OCI-LY1 (cell line): Measurements from ENCODE around the gene RAB22A.

ENCODE experiments used
- H2AFZ ChIP-seq: fragments of 200-600 bp; sonication (generic), shearing (Covaris generic); 2 replicates; pipeline ENCODE4 v1.6.0; 2014; ENCODE audit warnings: antibody characterized with exemption, mild to moderate bottlenecking, low read length
- H3F3A ChIP-seq: fragments of 200-600 bp; sonication (generic), shearing (Covaris generic); 2 replicates; pipeline ENCODE4 v1.6.0; 2014; ENCODE audit warnings: mild to moderate bottlenecking, antibody characterized with exemption, low read length, moderate library complexity; ENCODE audit not compliant: insufficient read depth
- H3K27ac ChIP-seq: fragments of 200-600 bp; sonication (generic); 2 replicates; pipeline ENCODE4 v1.5.1; 2014; ENCODE audit warnings: low read length, mixed run types, mild to moderate bottlenecking, low read depth; ENCODE audit not compliant: poor library complexity, severe bottlenecking
- H3K27me3 ChIP-seq: fragments of 200-600 bp; sonication (generic); 2 replicates; pipeline ENCODE4 v1.6.0; 2014; ENCODE audit warnings: antibody characterized with exemption, mild to moderate bottlenecking, low read length, moderate library complexity; ENCODE audit not compliant: insufficient read depth
- H3K36me3 ChIP-seq: fragments of 200-600 bp; sonication (generic); 2 replicates; pipeline ENCODE4 v1.6.1; 2014; ENCODE audit warnings: mild to moderate bottlenecking, antibody characterized with exemption, low read length, moderate library complexity, mixed read lengths; ENCODE audit not compliant: insufficient read depth
- H3K4me1 ChIP-seq: fragments of 200-600 bp; sonication (generic); 2 replicates; pipeline ENCODE4 v1.5.1; 2014; ENCODE audit warnings: mild to moderate bottlenecking, low read length, moderate library complexity; ENCODE audit not compliant: insufficient read depth, severe bottlenecking
- H3K4me2 ChIP-seq: fragments of 200-600 bp; sonication (generic), shearing (Covaris generic); 2 replicates; pipeline ENCODE4 v1.6.1; 2014; ENCODE audit warnings: low read length
- H3K4me3 ChIP-seq: fragments of 200-600 bp; sonication (generic); 2 replicates; pipeline ENCODE4 v1.5.1; 2014; ENCODE audit warnings: low read length, low read depth, mild to moderate bottlenecking, mixed read lengths; ENCODE audit not compliant: poor library complexity, severe bottlenecking
- H3K79me2 ChIP-seq: fragments of 200-600 bp; shearing (Covaris generic); 2 replicates; pipeline ENCODE4 v1.6.1; 2016; ENCODE audit warnings: mixed run types, low read length, mixed read lengths; ENCODE audit not compliant: insufficient read depth
- H3K9ac ChIP-seq: fragments of 200-600 bp; sonication (generic), shearing (Covaris generic); 2 replicates; pipeline ENCODE4 v1.6.1; 2014; ENCODE audit warnings: mild to moderate bottlenecking, low read length, mixed read lengths
- H3K9me2 ChIP-seq: fragments of 200-600 bp; sonication (generic), shearing (Covaris generic); 2 replicates; pipeline ENCODE4 v1.6.1; 2014; ENCODE audit warnings: low read depth, mild to moderate bottlenecking, low read length, mixed read lengths
- H3K9me3 ChIP-seq: fragments of 200-600 bp; shearing (Covaris generic); 2 replicates; pipeline ENCODE4 v1.6.1; 2014; ENCODE audit warnings: low read length, mixed read lengths
- H4K20me1 ChIP-seq: fragments of 200-600 bp; sonication (generic), shearing (Covaris generic); 2 replicates; pipeline ENCODE4 v1.6.0; 2016; ENCODE audit warnings: mild to moderate bottlenecking, low read length; ENCODE audit not compliant: insufficient read depth
- EZH2 ChIP-seq: fragments of 200-600 bp; sonication (generic), shearing (Covaris generic); IDR thresholded peaks from 2 replicates; pipeline ENCODE4 v1.8.0; 2017; ENCODE audit warnings: borderline replicate concordance, mixed run types, mild to moderate bottlenecking, antibody characterized with exemption, low read length, moderate library complexity, mixed read lengths
- TF ChIP-seq, protein P1 (sequence below): fragments of 200-600 bp; sonication (generic), shearing (Covaris generic); IDR thresholded peaks from 2 replicates; pipeline ENCODE4 v1.5.1; 2017; ENCODE audit warnings: mild to moderate bottlenecking, antibody characterized with exemption, low read length, moderate library complexity, mixed read lengths

Gene RAB22A

GRCh38 chr20:58374027-58374850, 64.7 kb downstream of the RAB22A start:
- Histone ChIP-seq H3K27ac (no peak overlapping the region), H3K9ac (no peak overlapping the region), H3K27me3 (no peaks in the 10 kb centered on the region), H2AFZ (no peak overlapping the region), H3F3A (no peaks in the 10 kb centered on the region), H3K36me3 (no peaks in the 10 kb centered on the region), H3K4me2 (no peak overlapping the region), H3K4me1 (no peaks in the 10 kb centered on the region), H3K79me2 (no peaks in the 10 kb centered on the region), H3K9me2 (no peaks in the 10 kb centered on the region), H3K9me3 (no peaks in the 10 kb centered on the region), H4K20me1 (no peaks in the 10 kb centered on the region), H3K4me3 (no peak overlapping the region)
- TF ChIP-seq, protein P1, sequence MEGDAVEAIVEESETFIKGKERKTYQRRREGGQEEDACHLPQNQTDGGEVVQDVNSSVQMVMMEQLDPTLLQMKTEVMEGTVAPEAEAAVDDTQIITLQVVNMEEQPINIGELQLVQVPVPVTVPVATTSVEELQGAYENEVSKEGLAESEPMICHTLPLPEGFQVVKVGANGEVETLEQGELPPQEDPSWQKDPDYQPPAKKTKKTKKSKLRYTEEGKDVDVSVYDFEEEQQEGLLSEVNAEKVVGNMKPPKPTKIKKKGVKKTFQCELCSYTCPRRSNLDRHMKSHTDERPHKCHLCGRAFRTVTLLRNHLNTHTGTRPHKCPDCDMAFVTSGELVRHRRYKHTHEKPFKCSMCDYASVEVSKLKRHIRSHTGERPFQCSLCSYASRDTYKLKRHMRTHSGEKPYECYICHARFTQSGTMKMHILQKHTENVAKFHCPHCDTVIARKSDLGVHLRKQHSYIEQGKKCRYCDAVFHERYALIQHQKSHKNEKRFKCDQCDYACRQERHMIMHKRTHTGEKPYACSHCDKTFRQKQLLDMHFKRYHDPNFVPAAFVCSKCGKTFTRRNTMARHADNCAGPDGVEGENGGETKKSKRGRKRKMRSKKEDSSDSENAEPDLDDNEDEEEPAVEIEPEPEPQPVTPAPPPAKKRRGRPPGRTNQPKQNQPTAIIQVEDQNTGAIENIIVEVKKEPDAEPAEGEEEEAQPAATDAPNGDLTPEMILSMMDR = no peak
- TF ChIP-seq EZH2 = no peak

DNA sequence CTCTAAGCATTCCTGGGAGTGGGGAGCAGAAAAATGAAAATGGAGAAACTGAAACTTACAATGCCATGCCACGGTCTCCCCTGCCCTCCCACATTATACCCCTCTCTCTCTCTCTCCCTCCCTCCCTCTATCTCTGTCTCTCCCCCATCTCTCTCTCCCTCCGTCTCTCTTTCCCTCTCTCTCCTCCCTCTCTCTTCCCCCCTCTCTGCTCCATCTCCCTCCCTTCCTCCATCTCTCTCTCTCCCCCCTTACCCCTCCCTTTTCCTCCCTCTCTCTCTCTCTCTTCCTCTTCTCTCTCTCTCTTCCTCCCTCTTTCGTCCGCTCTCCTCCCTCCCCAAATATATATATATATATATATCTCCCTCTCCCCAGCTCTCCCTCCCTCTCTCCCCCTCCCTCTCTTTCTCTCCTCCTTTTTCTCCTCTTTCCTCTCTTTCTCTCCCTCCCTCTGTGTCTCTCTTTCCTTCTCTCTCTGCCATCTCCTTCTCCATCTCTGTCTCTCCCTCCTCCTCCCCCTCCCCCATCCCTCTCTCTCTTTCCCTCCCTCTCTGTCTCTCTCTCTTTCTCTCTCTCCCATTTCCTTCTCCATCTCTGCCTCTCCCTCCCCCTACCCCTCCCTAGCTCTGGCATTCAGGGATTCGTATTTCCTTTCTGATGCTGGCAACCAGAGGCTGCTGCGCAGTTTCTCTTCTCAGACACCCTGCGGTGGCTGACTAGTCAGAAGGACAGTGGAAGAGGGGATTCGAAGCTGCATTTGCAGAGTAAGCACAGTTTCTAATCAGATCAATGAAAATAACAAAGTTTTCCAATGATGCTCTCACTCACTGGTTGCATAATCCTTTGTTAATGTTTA, 65.6 kb downstream of the RAB22A start:
- H3K4me3 ChIP-seq = no peak overlapping the region
- H3K27ac ChIP-seq = no peak overlapping the region
- H2AFZ ChIP-seq = no peak overlapping the region

DNA sequence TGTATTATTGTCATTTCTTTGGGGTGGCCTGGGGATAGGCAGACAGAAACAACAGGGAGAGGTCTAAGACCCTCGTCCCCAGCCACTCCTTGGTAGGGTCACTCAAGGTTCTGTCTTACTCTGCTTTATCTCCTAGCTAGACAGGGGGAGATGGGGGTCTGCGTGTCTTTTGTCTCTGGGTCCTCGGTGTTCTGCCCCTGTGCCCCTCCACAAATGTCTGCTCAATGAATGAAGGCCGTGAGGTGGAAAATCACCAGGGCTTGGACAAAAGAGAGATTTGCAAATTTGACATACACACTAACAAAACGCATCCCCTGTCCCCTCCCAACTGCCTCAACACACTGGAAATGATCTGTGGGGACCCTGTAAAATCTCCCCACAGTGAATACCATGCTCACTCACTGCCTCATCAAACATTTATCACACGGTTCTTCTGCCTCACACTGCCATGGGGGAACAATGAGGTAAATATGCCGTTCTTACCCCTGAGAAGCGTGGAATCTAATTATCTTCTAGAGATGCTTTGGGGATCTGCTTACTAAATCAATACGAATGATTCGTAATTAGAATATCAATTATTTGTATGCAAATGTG, 66.3 kb downstream of the RAB22A start:
- Histone ChIP-seq H3K4me3 (no peak overlapping the region), H3K9me3 (no peaks in the 10 kb centered on the region), H3K4me1 (no peaks in the 10 kb centered on the region), H4K20me1 (no peaks in the 10 kb centered on the region), H3K9me2 (no peaks in the 10 kb centered on the region), H2AFZ (no peak overlapping the region), H3K4me2 (no peak overlapping the region), H3K9ac (no peak overlapping the region), H3K36me3 (no peaks in the 10 kb centered on the region), H3F3A (no peaks in the 10 kb centered on the region), H3K27ac (no peak overlapping the region), H3K27me3 (no peaks in the 10 kb centered on the region; the same call in 1 of the 2 replicates), H3K79me2 (no peaks in the 10 kb centered on the region)
- TF ChIP-seq, protein P1 = no peak
- TF ChIP-seq EZH2 = no peak

More for the DNA sequence above, 65.6 kb downstream of the RAB22A start:
- H3K36me3 ChIP-seq = no peaks in the 10 kb centered on the region
- no peaks in the 10 kb centered on the region for H3K27me3 ChIP-seq
- H3F3A ChIP-seq = no peaks in the 10 kb centered on the region
- no peaks in the 10 kb centered on the region for H3K79me2 ChIP-seq
- no peaks in the 10 kb centered on the region for H3K4me1 ChIP-seq
- TF ChIP-seq, protein P1 = no peak
- TF ChIP-seq EZH2 = no peak
- H3K4me2 ChIP-seq = no peak overlapping the region
- H4K20me1 ChIP-seq = no peaks in the 10 kb centered on the region
- no peaks in the 10 kb centered on the region for H3K9me3 ChIP-seq
- H3K9me2 ChIP-seq = no peaks in the 10 kb centered on the region
- no peak overlapping the region for H3K9ac ChIP-seq
